ENCODE results near the gene ACTL6A. TPM values are rescaled to one million over a fixed set of nuclear protein-coding genes. Genes with fewer than 3 reads are reported as not detected.

Gene ACTL6A
- total RNA-seq, 2 experiments from 2014 or later, result 94.2 to 95.7 TPM

GRCh38 chr3:179610066-179610465 lies 47.3 kb downstream of the ACTL6A start:
- H3K9me3 Mint-ChIP-seq, result no peaks in the 10 kb centered on the region
- no peaks in the 10 kb centered on the region for H3K27me3 Mint-ChIP-seq
- peaks cover 30% of the 10 kb centered on the region for H3K4me1 Mint-ChIP-seq
- no peak for DNase-seq
- H3K36me3 Mint-ChIP-seq, result peaks cover 15% of the 10 kb centered on the region
- H3K4me3 Mint-ChIP-seq, result no peak overlapping the region
- peak overlapping the region; percentile 29 for H3K27ac Mint-ChIP-seq

GRCh38 chr3:179613807-179614206 lies 51.1 kb downstream of the ACTL6A start:
- H3K4me1 Mint-ChIP-seq, result peaks cover 9% of the 10 kb centered on the region
- H3K9me3 Mint-ChIP-seq, result no peaks in the 10 kb centered on the region
- no peak overlapping the region for H3K27ac Mint-ChIP-seq
- peaks cover 16% of the 10 kb centered on the region for H3K36me3 Mint-ChIP-seq
- DNase-seq, result no peak
- H3K4me3 Mint-ChIP-seq, result no peak overlapping the region
- H3K27me3 Mint-ChIP-seq, result no peaks in the 10 kb centered on the region

- H3K4me1 Mint-ChIP-seq, result no peaks in the 10 kb centered on the region
- H3K9me3 Mint-ChIP-seq, result no peaks in the 10 kb centered on the region
- H3K36me3 Mint-ChIP-seq, result peaks cover 24% of the 10 kb centered on the region
- DNase-seq, result no peak
- no peak overlapping the region for H3K4me3 Mint-ChIP-seq
- no peak overlapping the region for H3K27ac Mint-ChIP-seq
- no peaks in the 10 kb centered on the region for H3K27me3 Mint-ChIP-seq
These were observed 52.9 kb downstream of the ACTL6A start for GRCh38 chr3:179615458-179616173.

GRCh38 chr3:179622023-179622422 lies 59.3 kb downstream of the ACTL6A start:
- Mint-ChIP-seq H3K4me3 (no peak overlapping the region), H3K9me3 (no peaks in the 10 kb centered on the region), H3K27ac (no peak overlapping the region), H3K27me3 (no peaks in the 10 kb centered on the region), H3K36me3 (peaks cover 44% of the 10 kb centered on the region), H3K4me1 (no peaks in the 10 kb centered on the region)
- no peak for DNase-seq

GRCh38 chr3:179624451-179624850 lies 61.7 kb downstream of the ACTL6A start:
- Mint-ChIP-seq H3K4me3 (no peak overlapping the region), H3K9me3 (no peaks in the 10 kb centered on the region), H3K27me3 (no peaks in the 10 kb centered on the region), H3K27ac (no peak overlapping the region), H3K36me3 (peaks cover 35% of the 10 kb centered on the region), H3K4me1 (no peaks in the 10 kb centered on the region)
- DNase-seq, result no peak

GRCh38 chr3:179630753-179631451 lies 68.2 kb downstream of the ACTL6A start:
- no peaks in the 10 kb centered on the region for H3K9me3 Mint-ChIP-seq
- no peak overlapping the region for H3K4me3 Mint-ChIP-seq
- no peaks in the 10 kb centered on the region for H3K4me1 Mint-ChIP-seq
- H3K27ac Mint-ChIP-seq, result no peak overlapping the region
- DNase-seq, result no peak
- H3K27me3 Mint-ChIP-seq, result no peaks in the 10 kb centered on the region
- H3K36me3 Mint-ChIP-seq, result peaks cover under 1% of the 10 kb centered on the region

Other genes starting within 250 kb of the ACTL6A start
- 10 to 100 TPM; 59.5 to 62.1 TPM for gene ZNF639, start 239.9 kb upstream of the ACTL6A start, total RNA-seq
- 10 to 100 TPM; 29.5 to 32.0 TPM for gene MFN1, start 215.2 kb upstream of the ACTL6A start, total RNA-seq
- 1 to 10 TPM; 2.9 to 4.0 TPM for gene GNB4, start 111.5 kb upstream of the ACTL6A start, total RNA-seq
- gene MRPL47, start 41.7 kb downstream of the ACTL6A start, total RNA-seq, result 10 to 100 TPM; 69.4 to 70.4 TPM
- 100 to 1,000 TPM; 106 to 111 TPM for gene NDUFB5, start 41.9 kb downstream of the ACTL6A start, total RNA-seq
- gene USP13, start 90.1 kb downstream of the ACTL6A start, total RNA-seq, result 10 to 100 TPM; 11.6 to 11.9 TPM